ENCODE measurements around the gene CIAPIN1.

CIAPIN1 gene

GRCh38 chr16:57475711-57476339 lies 28.6 kb upstream of the CIAPIN1 start:
- no peak for FAIRE-seq
- no peak for DNase-seq (ENCODE audit: insufficient read length, low spot score)
- TF ChIP-seq, protein P1, sequence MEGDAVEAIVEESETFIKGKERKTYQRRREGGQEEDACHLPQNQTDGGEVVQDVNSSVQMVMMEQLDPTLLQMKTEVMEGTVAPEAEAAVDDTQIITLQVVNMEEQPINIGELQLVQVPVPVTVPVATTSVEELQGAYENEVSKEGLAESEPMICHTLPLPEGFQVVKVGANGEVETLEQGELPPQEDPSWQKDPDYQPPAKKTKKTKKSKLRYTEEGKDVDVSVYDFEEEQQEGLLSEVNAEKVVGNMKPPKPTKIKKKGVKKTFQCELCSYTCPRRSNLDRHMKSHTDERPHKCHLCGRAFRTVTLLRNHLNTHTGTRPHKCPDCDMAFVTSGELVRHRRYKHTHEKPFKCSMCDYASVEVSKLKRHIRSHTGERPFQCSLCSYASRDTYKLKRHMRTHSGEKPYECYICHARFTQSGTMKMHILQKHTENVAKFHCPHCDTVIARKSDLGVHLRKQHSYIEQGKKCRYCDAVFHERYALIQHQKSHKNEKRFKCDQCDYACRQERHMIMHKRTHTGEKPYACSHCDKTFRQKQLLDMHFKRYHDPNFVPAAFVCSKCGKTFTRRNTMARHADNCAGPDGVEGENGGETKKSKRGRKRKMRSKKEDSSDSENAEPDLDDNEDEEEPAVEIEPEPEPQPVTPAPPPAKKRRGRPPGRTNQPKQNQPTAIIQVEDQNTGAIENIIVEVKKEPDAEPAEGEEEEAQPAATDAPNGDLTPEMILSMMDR (IDR thresholded peaks at IDR 0.05; ENCODE audit: insufficient read depth, missing control alignments) = peak; percentile 37

- FAIRE-seq (no peak), DNase-seq (ENCODE audit: insufficient read length, low spot score) (no peak)
- TF ChIP-seq, protein P1 (IDR thresholded peaks at IDR 0.05; ENCODE audit: insufficient read depth, missing control alignments) = no peak
Observed at GRCh38 chr16:57474671-57475661, 27.8 kb upstream of the CIAPIN1 start.

- DNase-seq (ENCODE audit: insufficient read length, low spot score) (no peak), FAIRE-seq (no peak)
- TF ChIP-seq, protein P1 (IDR thresholded peaks at IDR 0.05; ENCODE audit: insufficient read depth, missing control alignments) = no peak
Observed at GRCh38 chr16:57473906-57474305, 26.7 kb upstream of the CIAPIN1 start.

DNA sequence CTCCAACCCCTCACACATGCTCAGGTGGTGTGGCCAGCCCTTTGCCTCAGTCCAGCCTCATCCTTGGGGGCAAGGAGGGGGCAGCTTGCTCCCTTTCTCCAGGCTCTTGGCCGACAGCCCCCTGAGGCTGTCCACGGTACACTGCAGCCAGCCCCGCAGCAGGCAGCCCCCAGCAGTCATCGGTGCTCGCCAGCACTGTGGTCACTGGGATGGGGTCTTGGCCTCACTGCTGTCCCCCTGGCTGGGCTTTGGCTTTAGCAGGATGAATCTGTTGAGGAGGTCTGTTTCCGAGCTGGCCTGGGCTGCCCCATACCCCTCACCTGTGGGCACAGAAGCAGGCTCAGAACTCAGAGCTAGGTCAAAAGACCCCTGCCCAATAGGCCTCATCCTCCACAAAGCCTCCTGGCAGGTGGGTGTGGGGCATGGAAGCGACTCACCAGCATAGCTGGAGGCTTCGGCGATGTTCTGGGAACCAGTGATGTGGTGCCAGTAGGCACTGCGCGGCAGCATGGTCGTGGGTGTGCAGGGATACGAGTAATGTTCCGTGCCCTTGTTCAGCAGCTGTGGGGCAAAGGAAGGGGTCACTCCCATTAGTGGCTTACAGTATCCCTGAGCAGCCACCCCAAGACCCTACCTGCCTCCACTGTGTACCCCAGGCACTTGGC lies 26.1 kb upstream of the CIAPIN1 start:
- DNase-seq (ENCODE audit: insufficient read length, low spot score) (no peak), FAIRE-seq (no peak)
- TF ChIP-seq, protein P1 (IDR thresholded peaks at IDR 0.05; ENCODE audit: insufficient read depth, missing control alignments) = no peak

- FAIRE-seq = no peak
- TF ChIP-seq, protein P1 (IDR thresholded peaks at IDR 0.05; ENCODE audit: insufficient read depth, missing control alignments) = no peak
- DNase-seq (ENCODE audit: insufficient read length, low spot score) = no peak
Observed at GRCh38 chr16:57472665-57473060, 25.5 kb upstream of the CIAPIN1 start.

- TF ChIP-seq, protein P1 (IDR thresholded peaks at IDR 0.05; ENCODE audit: insufficient read depth, missing control alignments) = no peak
- FAIRE-seq (no peak), DNase-seq (ENCODE audit: insufficient read length, low spot score) (no peak)
Observed at GRCh38 chr16:57471852-57472664, 24.9 kb upstream of the CIAPIN1 start.
